ENCODE results near the gene ARF3. TPM values are rescaled to one million over a fixed set of nuclear protein-coding genes. Genes with fewer than 3 reads are reported as not detected.

Gene ARF3
- total RNA-seq, 1 experiment from 2014 or later = 166 TPM

DNA sequence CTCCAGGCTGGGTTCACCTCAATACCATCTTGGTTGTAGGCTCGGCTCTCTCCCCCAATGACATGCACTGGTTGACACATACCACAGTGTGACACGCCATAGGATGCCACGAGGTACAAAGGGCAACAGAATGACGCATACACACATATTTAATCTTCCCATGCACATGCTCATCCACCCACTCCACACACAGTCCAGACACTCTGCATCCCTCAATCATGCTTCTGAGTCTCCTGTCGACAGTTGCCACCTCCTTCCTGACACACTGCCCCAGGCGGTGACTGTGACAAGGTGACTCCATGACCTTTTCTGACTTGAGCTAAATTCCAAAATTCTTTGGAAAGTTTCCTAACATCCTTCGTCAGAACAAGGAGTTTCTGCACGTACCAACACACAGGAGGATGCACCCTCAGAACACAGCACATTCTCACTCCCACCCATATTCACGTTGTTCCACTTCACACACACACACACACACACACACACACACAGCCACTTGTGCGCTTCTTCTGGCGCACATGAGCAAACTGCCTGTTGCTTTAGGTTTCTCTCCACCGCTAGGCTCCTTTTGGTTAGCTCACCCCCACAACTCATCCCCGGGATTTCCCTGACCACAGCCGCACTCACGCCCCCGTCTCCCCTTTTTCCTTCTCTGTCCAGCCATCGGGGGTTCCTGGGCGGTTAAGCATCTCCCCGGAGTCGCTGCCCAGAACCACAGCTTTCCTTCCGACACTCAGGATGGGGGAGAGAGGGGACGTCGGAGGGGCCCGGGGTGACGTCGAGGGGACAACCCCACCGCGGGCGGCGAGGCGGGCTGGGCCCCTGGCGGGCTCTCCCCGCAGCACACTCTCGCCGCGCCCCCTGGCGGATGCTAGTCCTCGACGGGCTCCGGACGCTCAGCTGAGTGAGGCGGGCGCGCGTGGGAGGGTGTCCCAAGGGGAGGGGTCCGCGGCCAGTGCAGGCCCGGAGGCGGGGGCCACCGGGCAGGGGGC lies 20.3 kb upstream of the ARF3 start:
- BruUV-seq (replicated peaks) = no TSS peak
- H2AFZ ChIP-seq (ENCODE audit: low read depth, low read length, poor library complexity, severe bottlenecking) = peak overlapping the region; percentile 96
- ChIA-PET CTCF (interaction anchor here (1.0 to 3.3 kb wide), 8 partner anchors 10 to 124 kb away, joined by 3 to 26 read pairs (median 4); partner anchors contain the start of genes ARF3 and DDX23), POLR2A (interaction anchor here (1.0 kb wide), 1 partner anchor 10 kb away, joined by 3 read pairs; no protein-coding TSS in a partner anchor), RAD21 (ENCODE audit: low non-redundant PET in 1 of 2, low total read pairs in 2 of 2, uncharacterized antibody in 2 of 2, unreplicated experiment in 2 of 2) (interaction anchor here (0.6 to 1.3 kb wide), 3 partner anchors 122 to 125 kb away, joined by 3 read pairs; no protein-coding TSS in a partner anchor)
- no peak for DNase-seq (ENCODE audit: low read depth, low spot score)
- H3K9me3 ChIP-seq (ENCODE audit: control insufficient read depth in 1 of 2, insufficient read depth in 1 of 2, low read depth in 1 of 2, low read length in 2 of 2) = no peaks in the 10 kb centered on the region
- H3K4me2 ChIP-seq (ENCODE audit: low read length) = peak overlapping the region; percentile 56
- H3K9ac ChIP-seq (ENCODE audit: low read length) = no peak overlapping the region
- H3K79me2 ChIP-seq (ENCODE audit: insufficient read depth, low read length) = no peaks in the 10 kb centered on the region
- no peak overlapping the region for H3K27ac ChIP-seq (ENCODE audit: low read depth, low read length)
- intact Hi-C loops (cut with micrococcal nuclease) = no loop called here
- H3K4me1 ChIP-seq (ENCODE audit: control insufficient read depth in 1 of 2, insufficient read depth in 2 of 2, low read length in 2 of 2) = peaks cover 3 to 12% of the 10 kb centered on the region in 2 experiments; a peak in 3 of 4 replicates
- no peaks in the 10 kb centered on the region for H4K20me1 ChIP-seq (ENCODE audit: insufficient read depth)
- H3K36me3 ChIP-seq (ENCODE audit: control insufficient read depth in 1 of 2, insufficient read depth in 2 of 2, low read length in 2 of 2) = no peaks in the 10 kb centered on the region
- TF ChIP-seq CTCF (IDR thresholded peaks at IDR 0.05 in 2 of 3, conservative IDR thresholded peaks at IDR 0.05 in 1 of 3; ENCODE audit: borderline replicate concordance in 1 of 3, insufficient read depth in 1 of 3, low read depth in 2 of 3, low read length in 2 of 3) (peak; percentile 73 to 94 (median 87)), EGR1 (IDR thresholded peaks at IDR 0.05; ENCODE audit: low read depth) (peak; percentile 73), RAD21 (IDR thresholded peaks at IDR 0.05; ENCODE audit: low read depth) (peak; percentile 43), SP1 (IDR thresholded peaks at IDR 0.05; ENCODE audit: low read depth) (no peak), TCF7L2 (IDR thresholded peaks at IDR 0.05; ENCODE audit: borderline replicate concordance, extremely low read depth, insufficient read depth, insufficient read length) (no peak)
- H3K4me3 ChIP-seq (replicated peaks in 1 of 2; ENCODE audit: low read depth in 1 of 2, low read length in 2 of 2) = no peak overlapping the region
- H3K9me2 ChIP-seq (ENCODE audit: insufficient read depth) = no peaks in the 10 kb centered on the region
- H3K27me3 ChIP-seq (ENCODE audit: insufficient read depth, low read length) = peaks cover 3% of the 10 kb centered on the region; the same call in 1 of the 2 replicates
- peak; percentile 88 for ATAC-seq

Data from HCT116 (cell line).